ENCODE results near the gene SCO1. TPM values are rescaled to one million over a fixed set of nuclear protein-coding genes. Genes with fewer than 3 reads are reported as not detected.

The SCO1 gene
- total and polyA plus RNA-seq, 4 donors = 18.0 to 33.2 (median 22.8) TPM

DNA sequence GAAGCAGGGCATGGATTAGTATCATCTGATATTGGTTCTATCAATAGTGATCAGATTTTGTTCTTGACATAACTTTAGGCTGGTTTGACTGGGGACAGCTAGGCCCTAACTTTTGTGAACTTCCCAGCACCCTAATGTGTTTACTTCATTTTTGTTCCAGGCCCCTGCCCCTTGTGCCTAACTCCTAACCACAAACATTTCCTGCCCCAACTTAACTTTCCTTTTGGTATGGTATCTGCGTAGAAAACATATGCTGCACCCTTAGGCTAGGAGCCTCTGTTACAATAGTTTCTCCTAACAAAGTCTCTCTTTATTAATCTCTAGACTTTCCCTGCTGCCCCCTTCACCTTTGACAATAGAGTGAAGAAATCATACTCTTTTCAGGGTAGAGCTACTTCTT lies 2.5 kb upstream of the SCO1 start:
- DNase-seq (ENCODE audit: low spot score) = no peak
- peaks cover 0 to 6% (median 2%) of the 10 kb centered on the region in 4 donors for H3K36me3 ChIP-seq (ENCODE audit: control insufficient read depth in 4 of 4, insufficient read depth in 3 of 4, low read depth in 1 of 4, low read length in 3 of 4)
- H3K27ac ChIP-seq (ENCODE audit: low read depth in 1 of 2, low read length in 2 of 2) = no peak overlapping the region
- H3K9me3 ChIP-seq (ENCODE audit: control insufficient read depth in 4 of 4, low read length in 3 of 4) = no peaks in the 10 kb centered on the region
- peaks cover 7 to 23% (median 12%) of the 10 kb centered on the region in 4 donors for H3K4me1 ChIP-seq (ENCODE audit: control insufficient read depth in 4 of 4, insufficient read depth in 4 of 4, low read length in 3 of 4)
- H3K4me3 ChIP-seq (ENCODE audit: low read depth in 1 of 3, low read length in 3 of 3) = no peak overlapping the region
- TF ChIP-seq, protein P1, sequence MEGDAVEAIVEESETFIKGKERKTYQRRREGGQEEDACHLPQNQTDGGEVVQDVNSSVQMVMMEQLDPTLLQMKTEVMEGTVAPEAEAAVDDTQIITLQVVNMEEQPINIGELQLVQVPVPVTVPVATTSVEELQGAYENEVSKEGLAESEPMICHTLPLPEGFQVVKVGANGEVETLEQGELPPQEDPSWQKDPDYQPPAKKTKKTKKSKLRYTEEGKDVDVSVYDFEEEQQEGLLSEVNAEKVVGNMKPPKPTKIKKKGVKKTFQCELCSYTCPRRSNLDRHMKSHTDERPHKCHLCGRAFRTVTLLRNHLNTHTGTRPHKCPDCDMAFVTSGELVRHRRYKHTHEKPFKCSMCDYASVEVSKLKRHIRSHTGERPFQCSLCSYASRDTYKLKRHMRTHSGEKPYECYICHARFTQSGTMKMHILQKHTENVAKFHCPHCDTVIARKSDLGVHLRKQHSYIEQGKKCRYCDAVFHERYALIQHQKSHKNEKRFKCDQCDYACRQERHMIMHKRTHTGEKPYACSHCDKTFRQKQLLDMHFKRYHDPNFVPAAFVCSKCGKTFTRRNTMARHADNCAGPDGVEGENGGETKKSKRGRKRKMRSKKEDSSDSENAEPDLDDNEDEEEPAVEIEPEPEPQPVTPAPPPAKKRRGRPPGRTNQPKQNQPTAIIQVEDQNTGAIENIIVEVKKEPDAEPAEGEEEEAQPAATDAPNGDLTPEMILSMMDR (IDR thresholded peaks at IDR 0.05; ENCODE audit: low read depth, low read length, missing input control) = no peak
- TF ChIP-seq SP1 (IDR thresholded peaks at IDR 0.05) (no peak), NR2F2 (IDR thresholded peaks at IDR 0.05) (no peak), TAF1 (conservative IDR thresholded peaks at IDR 0.05) (no peak), HNF4A (conservative IDR thresholded peaks at IDR 0.05) (no peak), HNF4G (IDR thresholded peaks at IDR 0.05) (no peak), FOXA2 (IDR thresholded peaks at IDR 0.05) (no peak), RAD21 (IDR thresholded peaks at IDR 0.05) (no peak), EGR1 (IDR thresholded peaks at IDR 0.05; ENCODE audit: low read depth in 2 of 2) (no peak), RXRA (IDR thresholded peaks at IDR 0.05) (no peak), GABPA (IDR thresholded peaks at IDR 0.05 in 1 of 2, conservative IDR thresholded peaks at IDR 0.05 in 1 of 2) (no peak), FOXA1 (IDR thresholded peaks at IDR 0.05) (no peak), JUND (IDR thresholded peaks at IDR 0.05) (no peak), YY1 (IDR thresholded peaks at IDR 0.05) (no peak)
- TF ChIP-seq, protein P2, sequence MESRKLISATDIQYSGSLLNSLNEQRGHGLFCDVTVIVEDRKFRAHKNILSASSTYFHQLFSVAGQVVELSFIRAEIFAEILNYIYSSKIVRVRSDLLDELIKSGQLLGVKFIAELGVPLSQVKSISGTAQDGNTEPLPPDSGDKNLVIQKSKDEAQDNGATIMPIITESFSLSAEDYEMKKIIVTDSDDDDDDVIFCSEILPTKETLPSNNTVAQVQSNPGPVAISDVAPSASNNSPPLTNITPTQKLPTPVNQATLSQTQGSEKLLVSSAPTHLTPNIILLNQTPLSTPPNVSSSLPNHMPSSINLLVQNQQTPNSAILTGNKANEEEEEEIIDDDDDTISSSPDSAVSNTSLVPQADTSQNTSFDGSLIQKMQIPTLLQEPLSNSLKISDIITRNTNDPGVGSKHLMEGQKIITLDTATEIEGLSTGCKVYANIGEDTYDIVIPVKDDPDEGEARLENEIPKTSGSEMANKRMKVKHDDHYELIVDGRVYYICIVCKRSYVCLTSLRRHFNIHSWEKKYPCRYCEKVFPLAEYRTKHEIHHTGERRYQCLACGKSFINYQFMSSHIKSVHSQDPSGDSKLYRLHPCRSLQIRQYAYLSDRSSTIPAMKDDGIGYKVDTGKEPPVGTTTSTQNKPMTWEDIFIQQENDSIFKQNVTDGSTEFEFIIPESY (IDR thresholded peaks at IDR 0.05) = no peak
- TF ChIP-seq, protein P3, sequence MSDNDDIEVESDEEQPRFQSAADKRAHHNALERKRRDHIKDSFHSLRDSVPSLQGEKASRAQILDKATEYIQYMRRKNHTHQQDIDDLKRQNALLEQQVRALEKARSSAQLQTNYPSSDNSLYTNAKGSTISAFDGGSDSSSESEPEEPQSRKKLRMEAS (IDR thresholded peaks at IDR 0.05) = no peak
- TF ChIP-seq, protein P4, sequence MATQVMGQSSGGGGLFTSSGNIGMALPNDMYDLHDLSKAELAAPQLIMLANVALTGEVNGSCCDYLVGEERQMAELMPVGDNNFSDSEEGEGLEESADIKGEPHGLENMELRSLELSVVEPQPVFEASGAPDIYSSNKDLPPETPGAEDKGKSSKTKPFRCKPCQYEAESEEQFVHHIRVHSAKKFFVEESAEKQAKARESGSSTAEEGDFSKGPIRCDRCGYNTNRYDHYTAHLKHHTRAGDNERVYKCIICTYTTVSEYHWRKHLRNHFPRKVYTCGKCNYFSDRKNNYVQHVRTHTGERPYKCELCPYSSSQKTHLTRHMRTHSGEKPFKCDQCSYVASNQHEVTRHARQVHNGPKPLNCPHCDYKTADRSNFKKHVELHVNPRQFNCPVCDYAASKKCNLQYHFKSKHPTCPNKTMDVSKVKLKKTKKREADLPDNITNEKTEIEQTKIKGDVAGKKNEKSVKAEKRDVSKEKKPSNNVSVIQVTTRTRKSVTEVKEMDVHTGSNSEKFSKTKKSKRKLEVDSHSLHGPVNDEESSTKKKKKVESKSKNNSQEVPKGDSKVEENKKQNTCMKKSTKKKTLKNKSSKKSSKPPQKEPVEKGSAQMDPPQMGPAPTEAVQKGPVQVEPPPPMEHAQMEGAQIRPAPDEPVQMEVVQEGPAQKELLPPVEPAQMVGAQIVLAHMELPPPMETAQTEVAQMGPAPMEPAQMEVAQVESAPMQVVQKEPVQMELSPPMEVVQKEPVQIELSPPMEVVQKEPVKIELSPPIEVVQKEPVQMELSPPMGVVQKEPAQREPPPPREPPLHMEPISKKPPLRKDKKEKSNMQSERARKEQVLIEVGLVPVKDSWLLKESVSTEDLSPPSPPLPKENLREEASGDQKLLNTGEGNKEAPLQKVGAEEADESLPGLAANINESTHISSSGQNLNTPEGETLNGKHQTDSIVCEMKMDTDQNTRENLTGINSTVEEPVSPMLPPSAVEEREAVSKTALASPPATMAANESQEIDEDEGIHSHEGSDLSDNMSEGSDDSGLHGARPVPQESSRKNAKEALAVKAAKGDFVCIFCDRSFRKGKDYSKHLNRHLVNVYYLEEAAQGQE (IDR thresholded peaks at IDR 0.05) = no peak
- TF ChIP-seq, protein P5, sequence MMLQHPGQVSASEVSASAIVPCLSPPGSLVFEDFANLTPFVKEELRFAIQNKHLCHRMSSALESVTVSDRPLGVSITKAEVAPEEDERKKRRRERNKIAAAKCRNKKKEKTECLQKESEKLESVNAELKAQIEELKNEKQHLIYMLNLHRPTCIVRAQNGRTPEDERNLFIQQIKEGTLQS (IDR thresholded peaks at IDR 0.05) = no peak
- 87% methylated on average over 1 of the region's 1 CpG for WGBS
- H3K27me3 ChIP-seq (ENCODE audit: control insufficient read depth in 4 of 4, insufficient read depth in 4 of 4, low read length in 3 of 4) = no peaks in the 10 kb centered on the region
- H3K9ac ChIP-seq (ENCODE audit: low read depth in 1 of 2, low read length in 2 of 2) = no peak overlapping the region
